Stimulated activated CD4-positive, alpha-beta T cell treated with anti-CD3 and anti-CD28 coated beads, Interleukin-1b, Interleukin-23, amount 100 ng/mL, for 4 hours (primary cell): ENCODE data around the gene CRACDL.
"Not testable (repeated sequence)": the region's sequence is repeated elsewhere in the genome, so short reads cannot be mapped to it uniquely, and the experiment has no call there.

ENCODE experiments used
- DNase-seq, 2 donors: peaks; one replicate each; pipeline ENCODE4 v3.0.0-alpha.2; 2020; ENCODE audit warnings: low read depth in 2 of 2

Gene CRACDL

DNA sequence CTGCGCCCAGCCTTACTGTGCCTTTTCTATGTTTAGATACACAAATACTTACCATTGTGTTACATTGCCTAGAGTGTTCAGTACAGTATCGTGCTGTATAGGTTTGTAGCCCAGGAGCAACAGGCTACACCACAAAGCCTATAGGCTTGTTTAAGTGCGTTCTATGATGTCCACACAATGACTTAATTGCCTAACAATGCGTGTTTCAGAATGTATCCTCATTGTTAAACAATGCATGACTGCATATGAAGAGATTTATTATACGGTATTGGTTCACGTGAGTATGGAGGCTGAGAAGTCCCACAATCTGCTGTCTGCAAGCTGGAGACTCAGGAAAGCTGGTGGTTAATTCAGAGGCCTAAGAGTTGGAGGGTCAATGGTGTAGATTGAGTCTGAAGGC lies 158.9 kb downstream of the CRACDL start:
- no peak for DNase-seq

DNA sequence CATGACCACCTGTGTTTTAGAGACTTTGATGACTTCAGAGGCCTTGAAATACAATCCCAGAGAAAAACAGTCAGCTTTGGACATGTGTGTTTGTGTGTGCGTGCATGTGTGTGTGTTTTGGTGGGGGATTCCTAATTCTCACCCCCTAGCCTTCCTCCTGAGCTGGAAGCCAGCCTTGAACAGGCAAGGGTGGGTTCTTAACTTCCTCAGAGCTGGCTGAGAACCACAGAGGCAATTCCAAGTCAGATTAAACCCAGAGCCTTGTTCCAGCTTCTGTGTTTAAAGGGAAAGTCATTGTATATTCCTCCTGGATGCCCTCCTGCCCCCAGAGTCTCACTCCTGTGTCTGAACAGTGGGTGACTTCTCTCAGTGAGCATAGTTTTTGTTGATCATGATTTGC lies 159.9 kb downstream of the CRACDL start:
- no peak for DNase-seq

DNA sequence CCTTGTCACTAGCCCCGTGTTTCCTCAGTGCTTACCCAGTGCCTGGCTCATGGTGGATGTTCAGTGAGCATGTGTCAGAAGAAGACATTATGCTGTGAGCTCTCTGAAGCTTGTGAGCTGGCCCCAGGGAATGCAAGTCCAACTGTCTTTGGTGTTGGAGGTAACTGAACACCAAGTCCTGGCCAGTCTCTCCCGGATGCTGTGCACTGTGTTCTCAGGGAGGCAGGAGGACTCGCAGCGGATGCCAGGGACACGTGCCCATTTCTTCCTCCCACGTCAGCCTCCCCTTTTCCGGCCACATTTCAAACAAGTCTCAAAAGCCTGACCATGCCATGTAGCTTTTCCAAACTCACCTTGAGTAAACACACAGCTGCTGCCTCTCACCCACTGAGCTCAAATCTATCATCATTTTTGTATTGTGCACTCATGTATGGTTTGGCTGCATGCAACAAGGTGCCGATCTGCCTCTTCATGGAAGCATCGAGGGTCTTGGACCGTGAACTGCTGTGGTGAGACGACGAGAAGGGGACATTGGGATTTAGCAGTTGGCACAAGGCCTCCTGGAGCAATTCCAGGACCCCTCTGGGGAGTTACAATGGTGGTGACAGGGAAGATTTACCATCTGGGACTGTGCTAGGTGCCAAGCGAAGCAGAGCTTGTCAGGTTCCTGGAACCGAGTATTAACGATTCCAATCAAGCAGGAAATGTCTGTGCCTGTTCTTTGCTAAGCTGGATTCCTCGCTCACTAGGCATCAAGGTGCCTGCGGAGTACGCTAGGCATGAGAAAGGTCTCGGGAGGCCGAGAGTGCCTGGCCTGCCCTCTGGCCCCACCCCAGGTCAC lies 160.7 kb downstream of the CRACDL start:
- DNase-seq = no peak

DNA sequence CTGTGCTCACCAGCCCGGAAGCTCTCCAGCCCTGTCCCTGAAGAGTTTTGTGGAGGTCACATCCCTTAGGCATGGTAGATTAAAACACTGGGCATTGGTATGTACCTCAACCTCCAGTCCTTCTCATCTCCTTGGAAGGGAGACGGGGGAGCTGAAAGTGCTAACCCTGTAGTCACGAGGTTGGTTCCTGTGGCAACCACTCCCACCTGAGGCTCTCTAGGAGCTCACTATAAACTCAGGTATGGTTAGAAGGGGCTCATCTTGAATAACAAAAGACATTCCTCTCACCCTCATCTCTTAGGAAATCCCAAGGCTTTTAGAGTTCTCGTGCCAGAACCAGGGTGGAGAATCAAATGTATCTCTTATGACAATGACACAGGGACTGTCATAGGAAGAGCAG lies 162.1 kb downstream of the CRACDL start:
- no peak for DNase-seq

DNA sequence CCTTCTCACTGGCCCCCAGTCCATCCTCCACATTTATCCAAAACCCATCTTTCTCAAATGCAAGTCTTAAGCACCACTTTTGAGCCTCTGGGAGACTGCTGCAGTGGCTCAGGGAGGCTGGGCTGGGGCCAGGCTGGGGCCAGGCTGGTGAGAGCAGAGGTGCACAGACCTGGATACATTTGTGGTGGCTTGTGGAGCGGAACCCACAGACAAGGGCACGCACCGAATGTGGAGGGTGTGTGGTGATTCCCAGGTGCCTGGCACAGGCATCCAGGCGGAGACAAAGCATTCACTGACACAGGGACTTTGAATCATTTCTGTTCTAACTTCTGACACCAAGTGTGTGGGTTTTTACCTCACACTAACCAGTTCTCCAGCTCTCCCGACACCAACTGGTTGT lies 162.9 kb downstream of the CRACDL start:
- DNase-seq = no peak

DNA sequence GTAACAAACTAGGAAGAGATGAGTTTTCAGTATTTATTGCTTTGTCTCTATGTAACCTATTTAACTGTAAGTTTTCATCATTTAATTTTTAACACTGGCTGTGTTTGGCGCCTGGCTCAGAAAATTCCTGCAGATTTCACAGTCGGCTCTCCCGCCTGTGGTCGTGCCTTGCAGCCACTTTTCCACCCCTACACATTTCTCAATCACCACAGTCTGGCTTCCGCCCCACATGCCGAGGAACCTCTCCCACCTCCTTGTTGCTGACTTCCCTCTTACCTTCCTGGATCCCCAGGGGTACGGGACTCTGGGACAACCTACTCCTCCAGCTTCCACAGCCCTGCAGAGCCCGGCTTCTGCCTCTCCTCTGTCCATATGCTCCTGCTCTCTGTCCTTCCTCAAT lies 163.5 kb downstream of the CRACDL start:
- DNase-seq = no peak

DNA sequence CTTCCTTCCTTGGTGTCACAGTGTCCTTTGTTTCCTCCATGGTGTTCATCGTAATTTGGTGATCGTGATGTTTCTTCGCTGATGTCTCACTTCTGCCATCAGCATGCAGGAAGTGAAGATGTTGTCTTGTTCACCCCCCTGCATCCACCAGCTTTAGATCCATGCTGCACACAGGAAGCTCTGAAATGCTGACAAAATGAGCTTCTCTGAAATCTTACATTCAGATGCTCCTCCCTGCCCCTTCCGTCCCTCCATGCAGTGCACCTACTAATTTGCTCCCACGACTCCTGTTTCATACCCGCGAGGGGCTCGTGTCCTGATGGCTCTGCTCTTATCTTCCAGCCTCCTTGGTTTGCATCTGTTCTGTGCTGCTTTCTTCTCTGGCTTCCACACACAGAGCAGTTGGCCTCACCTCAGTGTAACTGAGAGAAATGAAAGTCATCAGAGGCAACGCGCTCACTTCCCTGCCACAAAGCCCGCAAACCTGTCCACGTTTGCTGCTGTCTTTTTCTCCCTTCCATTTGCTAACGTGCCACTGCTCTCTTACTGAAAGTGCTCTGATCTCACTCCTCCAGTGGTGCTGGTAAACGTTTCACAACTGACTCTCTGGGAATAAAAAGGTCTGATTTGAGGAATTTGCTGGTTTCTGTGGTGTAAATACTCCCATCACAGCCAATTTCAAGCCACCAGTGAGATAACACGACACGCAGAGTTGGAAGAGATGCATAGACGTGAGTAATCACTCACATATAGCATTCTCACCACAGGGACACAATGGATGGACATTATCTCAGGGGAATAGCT lies 164.1 kb downstream of the CRACDL start:
- DNase-seq = peak in 1 of 2 donors; percentile 42

DNA sequence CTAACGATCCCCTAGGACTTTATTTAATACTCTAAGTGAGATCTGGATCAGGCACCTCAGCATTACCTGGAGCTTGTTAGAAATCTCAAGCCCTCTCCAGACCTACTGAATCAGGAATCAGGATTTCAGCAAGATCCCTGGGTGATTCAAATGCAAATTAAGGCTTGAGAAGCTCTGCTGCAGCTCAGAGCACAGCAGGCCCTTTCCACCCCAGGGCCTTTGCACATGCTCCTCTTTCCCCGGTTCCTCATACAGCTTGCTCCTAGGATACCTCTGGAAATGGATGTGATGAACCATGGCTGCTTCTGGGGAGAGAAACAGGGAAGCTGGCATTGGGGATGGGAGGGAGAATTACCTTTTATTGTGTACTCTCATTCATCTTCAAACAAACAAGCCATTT lies 164.8 kb downstream of the CRACDL start:
- no peak for DNase-seq

DNA sequence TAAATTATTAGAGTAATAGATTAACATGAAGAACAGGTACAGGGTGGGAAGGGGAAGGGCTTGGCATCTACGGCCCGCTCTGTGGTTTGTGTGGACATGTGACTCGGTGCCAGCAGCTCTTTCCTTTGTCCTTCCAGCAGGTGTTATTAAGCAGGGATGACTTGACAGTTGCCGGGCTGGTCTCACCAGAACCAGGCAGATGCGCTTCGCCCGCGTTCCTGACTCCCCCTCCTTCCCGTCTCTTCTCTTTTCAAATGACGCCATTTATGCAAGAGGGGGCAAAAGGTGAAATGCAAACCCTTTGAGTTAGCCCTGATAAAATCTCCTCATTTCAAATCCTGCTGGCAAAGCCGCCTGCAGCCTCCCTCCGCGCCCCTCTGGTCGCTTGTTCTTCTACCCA lies 166.2 kb downstream of the CRACDL start:
- no peak for DNase-seq

DNA sequence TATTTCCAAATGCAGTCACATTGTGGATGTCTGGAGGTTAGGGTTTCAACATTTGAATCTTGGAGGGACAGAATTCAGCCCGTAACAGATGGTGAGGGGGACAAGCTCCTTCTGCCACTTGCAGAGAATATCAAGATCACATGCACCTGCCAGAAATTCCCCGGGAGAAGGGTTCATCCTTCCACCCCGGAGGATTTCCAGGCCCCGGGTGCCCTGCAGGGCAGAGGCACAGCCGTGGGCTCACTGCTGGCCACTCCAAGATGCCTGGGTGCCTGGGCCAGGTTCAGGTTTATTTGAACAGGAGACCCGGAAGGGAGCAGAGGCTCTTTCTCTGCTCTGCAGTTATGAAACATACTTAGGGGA lies 166.9 kb downstream of the CRACDL start:
- DNase-seq = no peak

DNA sequence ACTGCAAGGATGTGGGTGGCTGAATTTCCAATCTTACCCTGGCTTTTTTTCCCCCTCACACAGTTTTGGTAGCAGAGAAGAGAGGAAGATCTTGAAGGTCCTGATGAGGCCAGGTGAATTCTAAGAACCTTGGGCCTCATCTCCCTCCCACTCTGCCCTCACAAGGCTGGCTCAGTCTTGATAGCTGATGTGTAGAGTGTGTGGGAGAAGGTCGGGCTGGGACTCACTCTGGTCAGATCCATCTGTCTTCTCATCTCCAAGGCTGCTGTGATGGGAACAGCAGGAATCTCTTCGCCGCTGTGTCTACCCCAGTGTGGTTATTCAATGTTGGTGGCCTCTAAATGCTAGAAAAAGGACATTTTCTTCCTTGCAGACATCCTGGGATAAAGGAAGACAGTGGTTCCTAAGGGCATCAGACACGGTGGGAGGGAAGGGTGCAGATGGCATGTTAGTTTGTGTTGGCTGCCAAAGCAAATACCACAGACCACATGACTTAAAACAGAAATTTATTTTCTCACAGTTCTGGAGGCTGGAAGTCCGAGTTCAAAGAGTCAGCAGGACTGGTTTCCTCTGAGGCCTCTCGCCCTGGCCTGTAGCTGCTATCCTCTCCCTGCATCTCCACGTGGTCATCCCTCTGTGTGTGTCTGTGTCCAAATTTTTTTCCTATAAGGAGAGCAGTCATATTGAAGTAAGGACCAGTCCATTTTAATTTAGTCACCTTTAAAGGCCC lies 167.5 kb downstream of the CRACDL start:
- DNase-seq = no peak

DNA sequence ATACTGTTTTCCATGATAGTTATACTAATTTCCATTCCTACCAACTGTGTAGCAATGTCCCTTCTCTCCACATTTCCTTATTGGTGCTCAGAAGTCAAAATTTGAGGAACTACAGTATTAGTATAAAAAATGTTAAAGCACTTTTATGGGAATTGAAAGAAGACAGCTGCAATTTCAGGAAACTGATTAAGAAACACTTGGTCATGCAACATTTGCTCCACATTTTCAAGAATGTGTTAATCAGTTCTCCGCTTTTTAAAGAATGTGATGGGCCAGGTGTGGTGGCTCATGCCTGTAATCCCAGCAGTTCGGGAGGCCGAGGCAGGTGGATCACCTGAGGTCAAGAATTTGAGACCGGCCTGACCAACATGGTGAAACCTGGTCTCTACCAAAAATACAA lies 171.5 kb downstream of the CRACDL start:
- DNase-seq = no peak

DNA sequence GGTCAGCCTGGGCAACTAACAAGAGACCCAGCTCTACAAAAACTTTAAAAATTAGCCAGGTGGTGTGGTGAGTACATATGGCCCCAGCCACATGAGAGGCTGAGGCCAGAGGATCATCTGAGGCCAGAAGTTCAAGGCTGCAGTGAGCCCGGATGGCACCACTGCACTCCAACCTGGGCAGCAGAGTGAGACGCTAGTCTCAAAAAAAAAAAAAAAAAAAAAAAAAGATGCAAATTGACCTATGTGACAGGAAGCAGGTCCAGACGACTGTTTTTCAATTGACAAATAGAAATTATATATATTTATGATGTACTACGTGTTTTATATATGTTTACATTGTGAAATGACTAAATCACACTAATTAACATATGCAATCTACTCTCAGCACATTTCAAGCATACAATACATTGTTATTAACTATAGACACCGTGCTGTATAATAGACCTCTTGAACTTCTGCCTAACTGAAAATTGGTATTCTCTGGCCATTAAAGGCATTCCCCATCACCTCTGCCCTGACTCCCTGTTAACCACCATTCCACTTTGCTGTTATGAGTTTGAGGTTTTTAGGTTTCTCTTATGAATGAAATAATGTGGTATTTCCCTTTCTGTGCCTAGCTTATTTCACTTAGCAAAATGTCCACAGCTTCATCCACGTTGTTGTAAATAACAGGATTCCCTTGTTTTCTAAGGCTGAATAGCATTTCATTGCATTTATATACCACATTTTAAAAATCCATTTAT lies 172.6 kb downstream of the CRACDL start:
- DNase-seq = no peak

DNA sequence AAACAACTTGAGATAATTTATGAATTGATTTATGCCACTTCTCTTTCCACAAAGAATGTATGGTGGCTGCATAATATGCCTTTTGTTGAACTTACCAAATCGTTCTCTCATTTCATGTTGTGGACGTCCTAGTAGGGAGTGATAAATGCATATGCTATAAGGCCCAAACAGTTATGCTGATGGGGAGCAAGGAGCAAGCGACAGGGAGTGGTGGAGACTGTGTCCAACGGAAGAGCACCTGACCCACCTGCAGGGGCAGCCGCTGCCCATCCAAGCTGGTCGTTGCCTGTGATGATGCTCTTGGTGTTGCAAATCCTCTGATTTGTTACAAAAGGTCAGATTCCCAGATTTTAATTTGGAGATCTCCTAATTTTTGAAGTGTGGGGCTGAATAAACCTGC lies 174.1 kb downstream of the CRACDL start:
- DNase-seq = no peak

DNA sequence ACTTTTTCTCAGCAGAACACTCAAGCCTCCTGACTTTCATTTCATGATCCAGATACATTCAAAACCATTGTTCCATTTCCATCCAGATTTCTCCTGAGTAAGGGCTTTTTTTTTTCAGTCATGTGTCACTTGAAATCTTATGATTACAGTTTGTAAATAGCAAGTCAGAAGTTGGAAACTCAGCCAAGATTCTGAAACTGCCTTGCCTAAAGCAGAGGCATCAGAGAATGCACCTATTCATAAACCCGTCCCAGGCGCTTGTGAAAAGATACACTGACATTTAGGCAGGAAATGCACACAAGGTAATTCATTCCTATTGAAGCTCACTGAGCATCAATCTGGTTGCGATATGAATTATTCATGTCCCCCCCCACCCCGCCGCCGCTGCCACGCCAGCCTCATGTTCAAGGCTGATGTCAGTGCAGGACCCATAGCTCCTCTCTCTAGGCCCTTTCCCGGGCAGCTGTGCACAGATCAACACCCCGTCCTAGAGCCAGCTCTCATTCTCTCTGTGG lies 174.7 kb downstream of the CRACDL start:
- peak; percentile 54 to 59 for DNase-seq

DNA sequence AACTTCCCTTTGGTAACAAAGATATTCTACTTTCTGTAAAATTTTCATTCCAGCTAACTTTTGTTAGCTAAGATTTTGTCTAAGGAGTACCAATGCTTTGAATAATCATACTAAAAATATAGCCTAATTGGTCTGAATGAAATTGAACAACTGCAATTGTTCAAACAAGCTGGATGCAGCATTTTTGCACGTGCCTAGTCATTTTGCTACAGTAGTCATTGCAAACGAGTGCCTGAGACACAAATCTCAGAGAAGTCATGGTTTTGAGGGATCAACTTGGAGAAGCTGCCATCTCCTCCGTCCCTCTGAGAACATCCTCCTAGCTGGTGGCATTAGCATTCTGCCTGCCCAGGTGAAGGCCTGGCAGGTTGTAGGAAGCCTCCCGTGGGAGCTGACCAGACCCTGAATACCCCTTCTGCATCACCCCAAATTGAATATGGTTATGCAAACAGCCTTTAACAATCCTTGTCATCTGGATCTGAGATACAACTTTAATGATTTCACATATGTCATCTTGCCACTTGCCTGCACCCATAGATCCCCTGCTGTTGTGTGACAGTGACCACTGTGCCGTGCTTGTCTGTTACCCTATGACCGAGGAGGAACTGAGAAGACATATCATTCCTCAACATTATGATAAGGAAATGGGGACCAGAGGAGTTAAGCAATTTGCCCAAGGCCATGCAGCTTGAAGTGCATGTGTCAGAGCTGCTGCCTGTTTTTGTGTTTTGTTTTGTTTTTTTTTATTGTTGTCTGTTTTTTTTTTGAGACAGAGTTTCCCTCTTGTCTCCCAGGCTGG lies 176.0 kb downstream of the CRACDL start:
- no peak for DNase-seq

DNA sequence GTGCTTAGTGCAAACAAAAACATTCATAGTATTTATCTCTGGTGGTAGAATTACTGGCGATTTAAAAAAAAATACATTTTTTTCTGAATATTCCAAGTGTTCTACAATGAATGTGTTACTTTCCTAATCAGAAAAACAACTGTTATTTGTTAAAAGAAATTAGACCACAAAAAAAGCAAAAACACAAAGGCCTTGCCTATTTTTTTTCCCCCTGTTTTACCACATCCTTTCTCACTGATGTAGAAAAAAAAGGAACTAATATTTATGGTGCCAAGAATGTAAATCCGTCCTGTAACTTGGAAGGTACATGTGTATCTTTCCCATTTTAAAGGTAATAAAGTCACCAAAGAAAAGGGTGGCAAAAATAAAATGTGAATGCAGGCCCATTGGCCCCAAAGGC lies 176.7 kb downstream of the CRACDL start:
- no peak for DNase-seq

DNA sequence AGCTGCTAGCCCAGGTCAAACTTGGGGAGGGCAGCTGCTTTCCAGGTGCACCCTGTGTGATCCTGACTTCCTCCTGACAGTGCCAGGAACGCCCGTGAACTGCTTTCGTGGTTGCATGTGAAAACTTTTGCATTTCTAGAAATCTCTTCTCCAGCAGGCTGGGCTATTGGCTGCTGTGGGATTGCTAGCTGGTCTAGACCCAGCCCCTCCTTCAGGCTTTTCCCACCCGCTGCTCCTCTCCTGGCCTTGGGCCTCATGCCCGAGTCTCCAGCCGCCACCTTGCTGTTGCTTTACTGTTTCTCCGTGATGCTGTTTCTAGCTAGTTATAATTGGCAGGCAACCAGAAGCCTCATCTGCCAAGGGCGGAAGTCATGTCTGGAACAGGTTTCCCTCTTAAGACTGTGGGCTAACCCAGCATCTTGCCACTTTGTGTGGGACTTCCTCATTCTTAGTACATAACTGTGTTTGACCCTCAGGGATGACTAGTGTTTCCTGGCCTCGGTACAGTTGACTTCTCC lies 178.1 kb downstream of the CRACDL start:
- DNase-seq = no peak

DNA sequence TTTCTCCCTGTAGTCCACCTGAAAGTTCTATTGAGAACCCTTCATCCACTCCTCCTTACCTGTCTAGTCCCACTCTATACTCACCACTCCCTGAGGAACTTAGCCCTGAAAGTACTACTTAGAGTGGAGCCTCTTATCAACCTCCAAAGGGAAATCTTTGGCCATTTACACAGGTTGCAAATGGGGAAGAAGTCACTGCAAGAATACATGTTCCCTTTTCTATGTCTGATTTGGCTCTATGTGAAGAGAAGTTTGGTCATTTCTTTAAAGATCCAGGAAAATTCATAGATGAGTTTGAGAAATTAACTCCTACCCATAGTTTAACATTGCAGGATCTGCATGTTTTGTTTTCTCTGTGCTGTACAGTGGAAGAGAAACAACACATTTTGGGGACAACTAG lies 182.2 kb downstream of the CRACDL start:
- DNase-seq = no peak

DNA sequence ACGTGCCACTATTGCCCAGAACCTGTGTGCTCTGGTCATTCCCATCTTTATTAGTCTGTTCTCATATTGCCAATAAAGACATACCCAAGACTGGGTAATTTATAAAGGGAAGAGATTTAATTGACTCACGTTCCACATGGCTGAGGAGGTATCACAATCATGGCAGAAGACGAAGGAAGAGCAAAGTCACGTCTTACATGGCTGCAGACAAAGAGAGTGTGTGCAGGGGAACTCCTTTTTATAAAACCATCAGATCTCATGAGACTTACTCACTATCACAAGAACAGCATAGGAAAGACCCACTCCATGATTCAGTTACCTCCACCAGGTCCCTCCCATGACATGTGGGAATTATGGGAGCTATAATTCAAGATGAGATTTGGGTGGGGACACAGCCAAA lies 183.3 kb downstream of the CRACDL start:
- DNase-seq = not testable (repeated sequence)

DNA sequence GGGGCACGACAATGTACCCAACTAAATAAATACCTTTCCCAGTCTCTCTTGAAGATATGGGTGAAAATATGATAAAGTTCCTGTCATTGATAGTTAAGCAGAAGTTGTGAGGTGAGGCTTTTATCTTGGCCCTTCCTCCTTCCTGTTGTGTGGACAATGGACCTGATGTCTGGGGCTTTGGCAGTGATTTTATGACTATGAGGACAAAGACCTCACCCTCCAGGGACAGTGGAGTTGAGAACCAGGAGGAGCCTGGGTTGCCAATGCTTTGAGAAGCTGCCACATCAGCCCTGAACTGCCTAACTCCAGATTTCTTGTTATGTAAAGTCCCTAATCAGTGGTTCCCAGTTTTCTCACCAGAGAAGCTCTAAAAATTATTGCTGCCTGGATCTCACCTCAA lies 184.3 kb downstream of the CRACDL start:
- DNase-seq = no peak
